ENCODE results near the gene CLCN1.

CLCN1 gene

GRCh38 chr7:143327903-143328302 is 12.0 kb downstream of the CLCN1 start:
- Histone ChIP-seq H3K18ac (ENCODE audit: low read length) (no peak overlapping the region), H2BK15ac (ENCODE audit: low read length) (no peak overlapping the region), H3K4me1 (ENCODE audit: control insufficient read depth in 2 of 2, insufficient read depth in 1 of 2, low read depth in 1 of 2, low read length in 2 of 2) (peaks cover 6 to 8% of the 10 kb centered on the region in 2 donors), H2BK12ac (ENCODE audit: low read length) (no peak overlapping the region), H3K4me2 (ENCODE audit: insufficient read depth, low read length, poor library complexity, severe bottlenecking) (no peak overlapping the region), H4K8ac (ENCODE audit: low read depth, low read length) (no peak overlapping the region), H3K36me3 (replicated peaks in 1 of 2; ENCODE audit: control insufficient read depth in 2 of 2, insufficient read depth in 2 of 2, low read length in 2 of 2) (no peaks in the 10 kb centered on the region), H2AK5ac (ENCODE audit: low read depth, low read length) (no peak overlapping the region), H3K27ac (replicated peaks; ENCODE audit: low read length) (no peak overlapping the region), H2AFZ (ENCODE audit: low read length) (no peak overlapping the region), H3K23ac (ENCODE audit: low read depth, low read length, poor library complexity) (no peak overlapping the region), H4K91ac (ENCODE audit: low read depth, low read length, poor library complexity) (no peak overlapping the region), H3K4me3 (ENCODE audit: low read length in 2 of 2) (no peak overlapping the region), H2BK5ac (ENCODE audit: low read length) (no peak overlapping the region), H3K27me3 (ENCODE audit: control insufficient read depth in 3 of 3, insufficient read depth in 3 of 3, low read depth in 1 of 3, low read length in 3 of 3) (peaks cover 0 to 7% (median 0%) of the 10 kb centered on the region in 3 experiments), H3K14ac (ENCODE audit: low read length) (no peak overlapping the region), H3K9me3 (replicated peaks in 1 of 2; ENCODE audit: control insufficient read depth in 2 of 2, insufficient read depth in 1 of 2, low read depth in 1 of 2, low read length in 2 of 2) (no peaks in the 10 kb centered on the region), H3K4ac (ENCODE audit: low read length) (no peak overlapping the region), H3K79me1 (ENCODE audit: low read depth, low read length) (no peaks in the 10 kb centered on the region), H3K9ac (ENCODE audit: low read depth, low read length, poor library complexity) (no peak overlapping the region), H2BK120ac (ENCODE audit: low read depth, low read length) (no peak overlapping the region)
- no CpG with 5 or more reads among the region's 5 CpGs for WGBS, 2 donors (ENCODE audit: extremely low coverage in 2 of 2, insufficient read length in 2 of 2, insufficient replicate concordance in 1 of 2)
- DNase-seq (ENCODE audit: low spot score), result no peak

- Histone ChIP-seq H3K23ac (ENCODE audit: low read depth, low read length, poor library complexity) (no peak overlapping the region), H2AK5ac (ENCODE audit: low read depth, low read length) (no peak overlapping the region), H2BK120ac (ENCODE audit: low read depth, low read length) (no peak overlapping the region), H2BK15ac (ENCODE audit: low read length) (no peak overlapping the region), H3K36me3 (replicated peaks in 1 of 2; ENCODE audit: control insufficient read depth in 2 of 2, insufficient read depth in 2 of 2, low read length in 2 of 2) (no peaks in the 10 kb centered on the region), H3K14ac (ENCODE audit: low read length) (no peak overlapping the region), H3K4me1 (ENCODE audit: control insufficient read depth in 2 of 2, insufficient read depth in 1 of 2, low read depth in 1 of 2, low read length in 2 of 2) (no peaks in the 10 kb centered on the region), H4K91ac (ENCODE audit: low read depth, low read length, poor library complexity) (no peak overlapping the region), H3K27ac (replicated peaks; ENCODE audit: low read length) (no peak overlapping the region), H2AFZ (ENCODE audit: low read length) (no peak overlapping the region), H4K8ac (ENCODE audit: low read depth, low read length) (no peak overlapping the region), H3K79me1 (ENCODE audit: low read depth, low read length) (no peaks in the 10 kb centered on the region), H3K4me2 (ENCODE audit: insufficient read depth, low read length, poor library complexity, severe bottlenecking) (no peak overlapping the region), H3K27me3 (ENCODE audit: control insufficient read depth in 3 of 3, insufficient read depth in 3 of 3, low read depth in 1 of 3, low read length in 3 of 3) (peaks cover 0 to 7% (median 0%) of the 10 kb centered on the region in 3 experiments), H3K18ac (ENCODE audit: low read length) (no peak overlapping the region), H3K9me3 (replicated peaks in 1 of 2; ENCODE audit: control insufficient read depth in 2 of 2, insufficient read depth in 1 of 2, low read depth in 1 of 2, low read length in 2 of 2) (no peaks in the 10 kb centered on the region), H3K9ac (ENCODE audit: low read depth, low read length, poor library complexity) (no peak overlapping the region), H3K4me3 (ENCODE audit: low read length in 2 of 2) (no peak overlapping the region), H2BK5ac (ENCODE audit: low read length) (no peak overlapping the region), H3K4ac (ENCODE audit: low read length) (no peak overlapping the region), H2BK12ac (ENCODE audit: low read length) (no peak overlapping the region)
- no CpG with 5 or more reads among the region's 10 CpGs for WGBS, 2 donors (ENCODE audit: extremely low coverage in 2 of 2, insufficient read length in 2 of 2, insufficient replicate concordance in 1 of 2)
- DNase-seq (ENCODE audit: low spot score), result no peak
Measured at GRCh38 chr7:143329471-143330170, 13.7 kb downstream of the CLCN1 start.

DNA sequence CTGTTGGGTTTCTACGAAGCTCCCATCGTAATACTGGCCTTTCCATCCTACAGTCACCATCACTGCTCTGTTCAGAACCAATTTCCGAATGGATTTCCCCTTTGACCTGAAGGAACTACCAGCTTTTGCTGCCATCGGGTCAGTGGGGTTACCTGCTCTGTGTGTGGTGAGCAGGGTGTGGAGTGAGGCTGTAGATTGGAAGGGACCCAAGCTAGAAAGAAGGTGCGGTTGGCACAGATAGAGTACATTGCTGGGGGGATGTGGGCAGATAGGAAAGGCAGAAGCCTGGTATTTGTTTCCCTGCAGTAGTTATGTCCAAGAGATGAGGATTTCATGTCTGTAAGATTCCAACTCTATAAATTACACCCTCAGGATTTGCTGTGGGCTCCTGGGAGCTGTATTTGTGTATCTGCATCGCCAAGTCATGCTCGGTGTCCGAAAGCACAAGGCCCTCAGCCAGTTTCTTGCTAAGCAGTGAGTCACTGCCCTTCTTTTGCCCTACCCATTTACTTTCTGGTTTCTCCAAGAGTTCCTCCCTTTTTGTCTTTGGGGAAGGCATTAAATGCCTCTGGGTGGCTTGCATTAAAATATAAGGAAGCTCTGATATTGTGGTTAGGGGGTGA is 15.4 kb downstream of the CLCN1 start:
- Histone ChIP-seq H3K14ac (ENCODE audit: low read length) (no peak overlapping the region), H3K4me3 (ENCODE audit: low read length in 2 of 2) (no peak overlapping the region), H3K27ac (replicated peaks; ENCODE audit: low read length) (no peak overlapping the region), H2BK120ac (ENCODE audit: low read depth, low read length) (no peak overlapping the region), H4K91ac (ENCODE audit: low read depth, low read length, poor library complexity) (peak overlapping the region; percentile 22), H3K23ac (ENCODE audit: low read depth, low read length, poor library complexity) (no peak overlapping the region), H3K27me3 (ENCODE audit: control insufficient read depth in 3 of 3, insufficient read depth in 3 of 3, low read depth in 1 of 3, low read length in 3 of 3) (peaks cover 0 to 7% (median 0%) of the 10 kb centered on the region in 3 experiments), H3K18ac (ENCODE audit: low read length) (peak overlapping the region; percentile 37), H2AK5ac (ENCODE audit: low read depth, low read length) (peak overlapping the region; percentile 40), H2BK12ac (ENCODE audit: low read length) (no peak overlapping the region), H3K9me3 (replicated peaks in 1 of 2; ENCODE audit: control insufficient read depth in 2 of 2, insufficient read depth in 1 of 2, low read depth in 1 of 2, low read length in 2 of 2) (no peaks in the 10 kb centered on the region), H4K8ac (ENCODE audit: low read depth, low read length) (no peak overlapping the region), H2AFZ (ENCODE audit: low read length) (no peak overlapping the region), H2BK5ac (ENCODE audit: low read length) (no peak overlapping the region), H3K79me1 (ENCODE audit: low read depth, low read length) (no peaks in the 10 kb centered on the region), H3K4me2 (ENCODE audit: insufficient read depth, low read length, poor library complexity, severe bottlenecking) (no peak overlapping the region), H3K4me1 (ENCODE audit: control insufficient read depth in 2 of 2, insufficient read depth in 1 of 2, low read depth in 1 of 2, low read length in 2 of 2) (no peaks in the 10 kb centered on the region), H3K4ac (ENCODE audit: low read length) (no peak overlapping the region), H3K9ac (ENCODE audit: low read depth, low read length, poor library complexity) (no peak overlapping the region), H2BK15ac (ENCODE audit: low read length) (no peak overlapping the region), H3K36me3 (replicated peaks in 1 of 2; ENCODE audit: control insufficient read depth in 2 of 2, insufficient read depth in 2 of 2, low read length in 2 of 2) (no peaks in the 10 kb centered on the region)
- DNase-seq (ENCODE audit: low spot score), result no peak
- no CpG with 5 or more reads among the region's 8 CpGs for WGBS, 2 donors (ENCODE audit: extremely low coverage in 2 of 2, insufficient read length in 2 of 2, insufficient replicate concordance in 1 of 2)

- Histone ChIP-seq H3K4me2 (ENCODE audit: insufficient read depth, low read length, poor library complexity, severe bottlenecking) (no peak overlapping the region), H3K79me1 (ENCODE audit: low read depth, low read length) (no peaks in the 10 kb centered on the region), H3K9ac (ENCODE audit: low read depth, low read length, poor library complexity) (no peak overlapping the region), H3K27me3 (ENCODE audit: control insufficient read depth in 3 of 3, insufficient read depth in 3 of 3, low read depth in 1 of 3, low read length in 3 of 3) (peaks cover 0 to 21% (median 0%) of the 10 kb centered on the region in 3 experiments), H3K14ac (ENCODE audit: low read length) (no peak overlapping the region), H2BK12ac (ENCODE audit: low read length) (no peak overlapping the region), H3K18ac (ENCODE audit: low read length) (no peak overlapping the region), H4K8ac (ENCODE audit: low read depth, low read length) (no peak overlapping the region), H3K23ac (ENCODE audit: low read depth, low read length, poor library complexity) (no peak overlapping the region), H3K4me1 (ENCODE audit: control insufficient read depth in 2 of 2, insufficient read depth in 1 of 2, low read depth in 1 of 2, low read length in 2 of 2) (no peaks in the 10 kb centered on the region), H2AK5ac (ENCODE audit: low read depth, low read length) (no peak overlapping the region), H3K4ac (ENCODE audit: low read length) (no peak overlapping the region), H2BK15ac (ENCODE audit: low read length) (no peak overlapping the region), H3K27ac (replicated peaks; ENCODE audit: low read length) (no peak overlapping the region), H2BK120ac (ENCODE audit: low read depth, low read length) (no peak overlapping the region), H3K36me3 (replicated peaks in 1 of 2; ENCODE audit: control insufficient read depth in 2 of 2, insufficient read depth in 2 of 2, low read length in 2 of 2) (no peaks in the 10 kb centered on the region), H3K9me3 (replicated peaks in 1 of 2; ENCODE audit: control insufficient read depth in 2 of 2, insufficient read depth in 1 of 2, low read depth in 1 of 2, low read length in 2 of 2) (no peaks in the 10 kb centered on the region), H2AFZ (ENCODE audit: low read length) (no peak overlapping the region), H3K4me3 (ENCODE audit: low read length in 2 of 2) (no peak overlapping the region), H4K91ac (ENCODE audit: low read depth, low read length, poor library complexity) (no peak overlapping the region), H2BK5ac (ENCODE audit: low read length) (no peak overlapping the region)
- DNase-seq (ENCODE audit: low spot score), result no peak
- no CpG with 5 or more reads among the region's 1 CpG for WGBS, 2 donors (ENCODE audit: extremely low coverage in 2 of 2, insufficient read length in 2 of 2, insufficient replicate concordance in 1 of 2)
Measured at GRCh38 chr7:143334244-143334643, 18.3 kb downstream of the CLCN1 start.
